Osteoblast (primary cell): ENCODE data around the gene CHCHD1. TPM values are rescaled to one million over a fixed set of nuclear protein-coding genes. Genes with fewer than 3 reads are reported as not detected.

Experiments used
- DNase-seq: peaks from one replicate; pipeline ENCODE4 v3.0.0; 2011; ENCODE audit warnings: low spot score, mixed read lengths; ENCODE audit not compliant: insufficient read length; ENCODE audit errors: missing footprints
- H2AFZ ChIP-seq: 2 replicates; pipeline ENCODE4 v1.6.0; 2011; ENCODE audit warnings: mild to moderate bottlenecking, low read length
- H3K27ac ChIP-seq: 2 replicates; pipeline ENCODE4 v1.5.1; 2011; ENCODE audit warnings: mild to moderate bottlenecking, low read depth, low read length, moderate library complexity
- H3K27me3 ChIP-seq: 2 replicates; pipeline ENCODE4 v1.6.0; 2012; ENCODE audit warnings: mild to moderate bottlenecking, control low read depth, inconsistent platforms, low read length, moderate library complexity; ENCODE audit not compliant: insufficient read depth
- H3K36me3 ChIP-seq: 2 replicates; pipeline ENCODE4 v1.5.1; 2011; ENCODE audit warnings: mild to moderate bottlenecking, low read length, control low read depth, moderate library complexity; ENCODE audit not compliant: insufficient read depth
- H3K4me1 ChIP-seq: 2 replicates; pipeline ENCODE4 v1.5.1; 2011; ENCODE audit warnings: mild to moderate bottlenecking, low read length, control low read depth, moderate library complexity; ENCODE audit not compliant: insufficient read depth
- H3K4me2 ChIP-seq: 2 replicates; pipeline ENCODE4 v1.6.0; 2011; ENCODE audit warnings: mild to moderate bottlenecking, low read length; ENCODE audit not compliant: insufficient read depth
- H3K4me3 ChIP-seq: fragments of 200-600 bp; sonication (generic); 3 replicates; pipeline ENCODE4 v1.5.1; 2012; ENCODE audit warnings: mild to moderate bottlenecking, low read length, inconsistent platforms; ENCODE audit not compliant: insufficient read depth
- H3K79me2 ChIP-seq: 2 replicates; pipeline ENCODE4 v1.6.0; 2012; ENCODE audit warnings: mild to moderate bottlenecking, low read length, control low read depth, inconsistent platforms; ENCODE audit not compliant: insufficient read depth
- H3K9me3 ChIP-seq: 2 replicates; pipeline ENCODE4 v1.5.1; 2011; ENCODE audit warnings: low read depth, low read length, control low read depth
- H4K20me1 ChIP-seq: 2 replicates; pipeline ENCODE4 v1.6.0; 2012; ENCODE audit warnings: mild to moderate bottlenecking, low read length, control low read depth; ENCODE audit not compliant: insufficient read depth
- CTCF ChIP-seq: IDR thresholded peaks from 2 replicates; pipeline ENCODE4 v1.5.1; 2011; ENCODE audit warnings: mild to moderate bottlenecking, low read depth, low read length, moderate library complexity; ENCODE audit errors: extremely low read depth
- total RNA-seq: library from RNA; depleted of rRNA; stranded (reverse); fragments of >200 nt; gene quantifications from 2 replicates; pipeline ENCODE4 v1.2.3, GENCODE V29; 2012

CHCHD1 gene
- total RNA-seq, 1 donor: 12.7 TPM

GRCh38 chr10:73773152-73773879, 8.5 kb upstream of the CHCHD1 start:
- H3K4me2 ChIP-seq: peak overlapping the region; percentile 92
- H3K27me3 ChIP-seq: no peaks in the 10 kb centered on the region
- peaks cover 34% of the 10 kb centered on the region for H3K4me1 ChIP-seq
- H4K20me1 ChIP-seq: peaks cover 26% of the 10 kb centered on the region
- H3K9me3 ChIP-seq: no peaks in the 10 kb centered on the region
- no peak for TF ChIP-seq CTCF
- H2AFZ ChIP-seq: peak overlapping the region; percentile 42
- peaks cover 51% of the 10 kb centered on the region for H3K79me2 ChIP-seq
- H3K4me3 ChIP-seq: peak overlapping the region; percentile 93
- DNase-seq: peak; percentile 66
- H3K27ac ChIP-seq: peak overlapping the region; percentile 85
- peaks cover 51% of the 10 kb centered on the region for H3K36me3 ChIP-seq

DNA sequence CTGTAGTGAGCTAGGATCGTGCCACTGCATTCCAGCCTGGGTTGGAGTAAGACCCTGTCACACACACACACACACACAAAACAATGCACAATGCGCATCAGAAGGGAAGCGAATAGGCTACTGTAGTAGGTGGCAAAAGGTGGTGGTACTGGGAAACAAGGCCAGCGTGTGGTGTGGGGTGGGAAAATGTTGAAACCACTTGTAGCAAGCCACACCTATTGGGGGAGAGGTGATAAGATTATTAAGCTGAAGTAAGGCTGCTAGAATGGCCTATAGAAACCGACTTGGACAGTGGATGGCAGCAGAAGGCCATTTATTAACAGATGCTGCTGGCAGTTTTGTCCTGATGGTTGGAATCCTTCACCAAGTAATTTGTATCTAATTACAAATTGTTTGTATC, 7.2 kb upstream of the CHCHD1 start:
- Histone ChIP-seq H3K79me2 (peaks cover 58% of the 10 kb centered on the region), H3K9me3 (no peaks in the 10 kb centered on the region), H3K4me3 (peak overlapping the region; percentile 53), H3K36me3 (peaks cover 48% of the 10 kb centered on the region), H3K27ac (no peak overlapping the region), H3K27me3 (no peaks in the 10 kb centered on the region), H2AFZ (no peak overlapping the region), H3K4me1 (peaks cover 36% of the 10 kb centered on the region), H4K20me1 (peaks cover 26% of the 10 kb centered on the region), H3K4me2 (peak overlapping the region; percentile 92)
- no peak for TF ChIP-seq CTCF
- no peak for DNase-seq

GRCh38 chr10:73779018-73779417, 2.8 kb upstream of the CHCHD1 start:
- Histone ChIP-seq H3K4me2 (no peak overlapping the region), H4K20me1 (peaks cover 16% of the 10 kb centered on the region), H3K4me1 (peaks cover 41% of the 10 kb centered on the region), H3K4me3 (no peak overlapping the region), H3K9me3 (no peaks in the 10 kb centered on the region), H3K79me2 (peaks cover 86% of the 10 kb centered on the region), H3K27me3 (no peaks in the 10 kb centered on the region), H3K27ac (no peak overlapping the region), H3K36me3 (peaks cover 40% of the 10 kb centered on the region), H2AFZ (no peak overlapping the region)
- no peak for TF ChIP-seq CTCF
- no peak for DNase-seq

GRCh38 chr10:73779539-73780197, 2.2 kb upstream of the CHCHD1 start:
- Histone ChIP-seq H3K9me3 (no peaks in the 10 kb centered on the region), H3K27ac (no peak overlapping the region), H4K20me1 (peaks cover 11% of the 10 kb centered on the region), H3K27me3 (no peaks in the 10 kb centered on the region), H3K36me3 (peaks cover 38% of the 10 kb centered on the region), H3K4me2 (no peak overlapping the region), H3K4me1 (peaks cover 35% of the 10 kb centered on the region), H2AFZ (no peak overlapping the region), H3K4me3 (no peak overlapping the region), H3K79me2 (peaks cover 83% of the 10 kb centered on the region)
- no peak for TF ChIP-seq CTCF
- peak; percentile 48 for DNase-seq
